HG02588 (cell line): Measurements from ENCODE around the gene ITFG1.

Experiments used
- ATAC-seq: cut with Tn5 transposase; IDR thresholded peaks from one replicate; pipeline ENCODE4 v1.9.1; 2021; ENCODE audit warnings: mild to moderate bottlenecking, moderate library complexity; ENCODE audit not compliant: unreplicated experiment

ITFG1 gene

DNA sequence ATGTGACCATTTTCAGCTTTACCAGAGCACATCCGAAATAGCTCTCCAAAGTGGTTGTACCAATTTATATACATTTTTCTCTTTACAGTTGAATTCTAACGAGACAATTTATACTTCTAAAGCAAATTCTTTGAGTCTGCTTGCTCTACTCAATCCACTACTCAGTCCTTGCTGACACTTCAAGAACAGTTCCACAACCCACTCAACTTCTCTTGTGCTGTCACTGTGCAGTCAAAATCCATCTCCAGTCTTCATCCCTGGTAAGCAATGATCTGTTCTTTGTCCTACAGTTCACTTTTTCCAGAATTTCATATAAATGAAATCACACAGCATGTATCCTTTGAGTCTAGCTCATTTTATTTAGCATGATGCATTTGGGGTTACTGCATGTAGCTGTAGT lies 347.7 kb downstream of the ITFG1 start:
- ATAC-seq: no peak

DNA sequence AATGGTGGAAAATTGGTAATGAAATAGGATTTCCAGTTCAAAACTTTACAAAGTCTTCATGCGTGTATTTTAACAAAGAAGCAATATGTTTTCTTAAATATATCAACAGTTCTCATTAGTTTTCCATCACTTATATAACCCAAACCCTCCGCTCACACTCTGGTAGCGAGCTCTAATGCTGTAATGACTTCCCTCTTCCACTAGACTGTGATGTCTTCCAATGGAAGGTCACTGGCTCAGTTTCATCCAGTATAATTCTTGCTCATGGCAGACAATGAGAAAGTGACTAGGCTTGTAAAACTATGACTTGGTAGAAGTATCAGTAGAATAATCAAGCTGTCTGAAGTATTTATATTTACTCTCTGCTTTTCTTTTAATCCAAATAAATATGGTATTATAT lies 349.9 kb downstream of the ITFG1 start:
- ATAC-seq: no peak

DNA sequence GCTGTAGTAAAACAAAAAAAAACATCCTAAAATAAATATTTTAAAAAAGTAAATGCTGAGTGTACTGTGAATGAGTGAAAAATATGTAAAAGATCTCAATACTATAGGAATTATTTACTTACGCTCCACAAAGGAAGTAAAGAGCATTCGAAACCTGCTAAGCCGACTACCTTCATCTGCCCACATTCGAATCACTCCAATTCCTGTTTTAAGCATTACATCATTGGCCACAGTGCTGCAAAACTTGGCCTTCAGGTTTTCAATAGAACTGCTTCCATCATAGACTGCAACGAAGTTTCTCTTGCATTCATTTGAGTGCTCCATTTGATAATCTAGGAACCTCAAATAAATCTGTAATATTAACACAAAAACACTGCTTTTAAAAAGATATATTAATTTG lies 351.5 kb downstream of the ITFG1 start:
- no peak for ATAC-seq
